Adrenal gland (tissue), 12 donors: ENCODE data around the gene MAFF. TPM values are rescaled to one million over a fixed set of nuclear protein-coding genes. Genes with fewer than 3 reads are reported as not detected.

Source experiments
- DNase-seq, 7 donors: peaks; one replicate each; pipeline ENCODE4 v3.0.0-alpha.2; 2019 to 2020
- H3K27ac ChIP-seq, 5 donors: fragments of 200-600 bp; sonication (generic) in 4 of 5; 1 replicate in 3 of 5; 2 replicates in 2 of 5; pipeline versions ENCODE4 v1.5.1 to v1.8.0; 2016 to 2020; ENCODE audit warnings: mild to moderate bottlenecking in 1 of 5
- H3K27me3 ChIP-seq: fragments of 200-600 bp; 2 replicates; pipeline ENCODE4 v1.8.0; 2021
- H3K36me3 ChIP-seq, 2 donors: fragments of 200-600 bp; replicated peaks in 1 of 2; 1 replicate in 1 of 2; 2 replicates in 1 of 2; pipeline versions ENCODE4 v1.5.1 to v1.8.0; 2018 to 2022
- H3K4me1 ChIP-seq, 2 donors: fragments of 200-600 bp; replicated peaks in 1 of 2; 1 replicate in 1 of 2; 2 replicates in 1 of 2; pipeline versions ENCODE4 v1.5.1 to v1.8.0; 2018 to 2021
- H3K4me3 ChIP-seq, 4 donors: fragments of 200-600 bp; sonication (generic) in 3 of 4; one replicate each; pipeline ENCODE4 v1.5.1; 2016 to 2018
- H3K9me3 ChIP-seq, 3 donors: fragments of 200-600 bp; sonication (generic) in 1 of 3; replicated peaks in 1 of 3; 1 replicate in 2 of 3; 2 replicates in 1 of 3; pipeline versions ENCODE4 v1.5.1 to v1.8.0; 2016 to 2021
- POLR2A ChIP-seq, 2 donors: fragments of 450-650 bp; IDR thresholded peaks; one replicate each; pipeline ENCODE4 v1.6.1; 2017; ENCODE audit warnings: antibody characterized with exemption in 2 of 2, mild to moderate bottlenecking in 2 of 2, moderate library complexity in 1 of 2
- WGBS, 4 donors: extraction: QIAGEN DNeasy Blood & Tissue Kit in 2 of 4; methylation state at CpG; one replicate each; pipeline versions ENCODE4 v1.1.5 to v1.1.7; 2013 to 2017; 5-methylcytosine and 5-hydroxymethylcytosine counted together
- intact Hi-C, 2 donors: fragments of 100-400 bp; cut with DNase I; formaldehyde crosslinking; loops; one replicate each; pipeline versions ENCODE4 v1.14.1 to v1.15.0; 2022 to 2023
- polyA plus RNA-seq, 3 donors: library from polyadenylated mRNA; stranded (reverse); fragments of 200-250 nt in 2 of 3; fragments of 350-450 nt in 1 of 3; fragmentation: Illumina TruSeq in 1 of 3; extraction: RNeasy Lipid Tissue Mini Kit (QIAGEN cat#74804) in 1 of 3; gene quantifications; one replicate each; pipeline ENCODE4 v1.2.3, GENCODE V29; 2013 to 2014
- total RNA-seq, 9 donors: library from RNA; depleted of rRNA in 4 of 9; stranded (reverse); fragments of >200 nt in 4 of 9; fragments of 120-200 nt in 1 of 9; fragmentation: NEBNext Ultra II Directional in 1 of 9; extraction: Animal tissue kit (Norgen Biotek cat#: 25700) in 1 of 9; gene quantifications; one replicate each; pipeline versions ENCODE4 v1.1.0 to v1.2.4, GENCODE V29; 2013 to 2023
- TF ChIP-seq, protein P1 (sequence below), 6 experiments: fragments of 450-650 bp in 4 of 6; fragments of 200-600 bp in 2 of 6; sonication (generic) in 1 of 6; IDR thresholded peaks; 1 replicate in 5 of 6; 2 replicates in 1 of 6; pipeline versions ENCODE4 v1.5.1 to v1.8.0; 2016 to 2021; ENCODE audit warnings: antibody characterized with exemption in 6 of 6, mild to moderate bottlenecking in 2 of 6, moderate library complexity in 1 of 6
- donor health status: healthy with polysubstance abuse.
- donor health status: Bipolar disorder and iron deficiency.
- donor health status: DM: yes; HTN: yes; CAD: no.
- donor health status: DM: no; HTN: no; CAD: no.
- donor health status: DM: no; HTN: no; CAD: no.
- donor health status: DM: yes; HTN: yes; CAD: no.

Gene MAFF
- total and polyA plus RNA-seq, 12 donors, result 1.9 to 23.4 (median 13.9) TPM

DNA sequence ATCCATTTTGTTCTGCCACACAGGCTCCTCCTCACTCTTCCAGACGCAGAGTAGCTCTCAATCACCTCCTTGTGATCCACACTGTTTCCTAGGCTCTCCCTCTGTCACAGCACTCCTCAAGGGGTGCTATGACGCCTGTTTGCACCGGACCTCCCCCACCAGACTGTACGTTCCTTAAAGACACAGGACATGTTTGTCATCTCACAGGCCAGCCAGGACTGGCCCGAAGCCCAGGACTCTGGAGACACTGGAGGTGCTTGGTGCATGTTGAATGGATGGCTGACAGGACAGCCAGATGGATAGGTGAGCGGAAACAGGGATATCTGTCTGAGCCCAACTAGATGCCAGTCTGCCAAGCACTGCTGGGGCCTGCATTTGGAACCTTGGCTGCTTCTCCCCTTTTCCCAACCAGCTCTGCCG is 33.8 kb upstream of the MAFF start:
- Histone ChIP-seq H3K27me3 (no peaks in the 10 kb centered on the region), H3K27ac (no peak overlapping the region), H3K4me1 (peaks cover 4 to 17% of the 10 kb centered on the region in 2 donors), H3K4me3 (no peak overlapping the region), H3K9me3 (no peaks in the 10 kb centered on the region), H3K36me3 (no peaks in the 10 kb centered on the region)
- no peak for TF ChIP-seq POLR2A (IDR thresholded peaks at IDR 0.05)
- TF ChIP-seq, protein P1, sequence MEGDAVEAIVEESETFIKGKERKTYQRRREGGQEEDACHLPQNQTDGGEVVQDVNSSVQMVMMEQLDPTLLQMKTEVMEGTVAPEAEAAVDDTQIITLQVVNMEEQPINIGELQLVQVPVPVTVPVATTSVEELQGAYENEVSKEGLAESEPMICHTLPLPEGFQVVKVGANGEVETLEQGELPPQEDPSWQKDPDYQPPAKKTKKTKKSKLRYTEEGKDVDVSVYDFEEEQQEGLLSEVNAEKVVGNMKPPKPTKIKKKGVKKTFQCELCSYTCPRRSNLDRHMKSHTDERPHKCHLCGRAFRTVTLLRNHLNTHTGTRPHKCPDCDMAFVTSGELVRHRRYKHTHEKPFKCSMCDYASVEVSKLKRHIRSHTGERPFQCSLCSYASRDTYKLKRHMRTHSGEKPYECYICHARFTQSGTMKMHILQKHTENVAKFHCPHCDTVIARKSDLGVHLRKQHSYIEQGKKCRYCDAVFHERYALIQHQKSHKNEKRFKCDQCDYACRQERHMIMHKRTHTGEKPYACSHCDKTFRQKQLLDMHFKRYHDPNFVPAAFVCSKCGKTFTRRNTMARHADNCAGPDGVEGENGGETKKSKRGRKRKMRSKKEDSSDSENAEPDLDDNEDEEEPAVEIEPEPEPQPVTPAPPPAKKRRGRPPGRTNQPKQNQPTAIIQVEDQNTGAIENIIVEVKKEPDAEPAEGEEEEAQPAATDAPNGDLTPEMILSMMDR (IDR thresholded peaks at IDR 0.05), result no peak
- intact Hi-C loops, result no loop called here
- WGBS, 4 donors, result 64 to 83% (median 81%) methylated on average over 6 to 7 of the region's 7 CpGs
- no peak for DNase-seq

- Histone ChIP-seq H3K4me3 (no peak overlapping the region), H3K27me3 (no peaks in the 10 kb centered on the region), H3K4me1 (peaks cover 4 to 18% of the 10 kb centered on the region in 2 donors), H3K36me3 (no peaks in the 10 kb centered on the region), H3K9me3 (no peaks in the 10 kb centered on the region), H3K27ac (no peak overlapping the region)
- intact Hi-C loops, result no loop called here
- DNase-seq, result no peak
- WGBS, 4 donors, result 94% methylated on average over 16 to 17 of the region's 17 CpGs
- TF ChIP-seq, protein P1 (IDR thresholded peaks at IDR 0.05), result no peak
- no peak for TF ChIP-seq POLR2A (IDR thresholded peaks at IDR 0.05)
Observed at GRCh38 chr22:38169116-38169515, 32.7 kb upstream of the MAFF start.

DNA sequence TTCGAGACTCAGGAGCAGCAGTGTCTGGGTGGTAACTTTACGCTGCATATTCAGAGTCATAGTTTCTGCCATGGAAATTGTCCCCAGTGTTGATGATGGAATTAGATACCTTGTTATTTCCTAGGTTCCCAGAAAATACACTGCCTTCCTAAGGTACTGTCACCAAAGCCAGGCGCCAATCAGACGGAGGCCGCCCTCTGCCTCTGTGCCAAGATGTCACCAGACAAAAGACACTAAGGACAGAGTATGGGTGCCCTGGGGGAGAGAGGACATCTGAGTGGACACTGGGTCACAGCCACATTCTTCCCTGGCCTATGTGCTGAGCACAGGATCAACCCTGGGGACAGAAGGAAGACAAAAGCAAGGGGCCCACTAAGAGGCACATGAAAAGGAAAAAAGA is 31.3 kb upstream of the MAFF start:
- Histone ChIP-seq H3K9me3 (no peaks in the 10 kb centered on the region), H3K36me3 (no peaks in the 10 kb centered on the region), H3K27me3 (no peaks in the 10 kb centered on the region), H3K4me1 (peaks cover 4 to 18% of the 10 kb centered on the region in 2 donors), H3K27ac (no peak overlapping the region), H3K4me3 (no peak overlapping the region)
- DNase-seq, result peak in 2 of 7 donors; percentile 4 to 28
- intact Hi-C loops, result no loop called here
- WGBS, 4 donors, result 95 to 100% (median 98%) methylated on average over 5 of the region's 5 CpGs
- TF ChIP-seq, protein P1 (IDR thresholded peaks at IDR 0.05), result no peak
- TF ChIP-seq POLR2A (IDR thresholded peaks at IDR 0.05), result no peak

DNA sequence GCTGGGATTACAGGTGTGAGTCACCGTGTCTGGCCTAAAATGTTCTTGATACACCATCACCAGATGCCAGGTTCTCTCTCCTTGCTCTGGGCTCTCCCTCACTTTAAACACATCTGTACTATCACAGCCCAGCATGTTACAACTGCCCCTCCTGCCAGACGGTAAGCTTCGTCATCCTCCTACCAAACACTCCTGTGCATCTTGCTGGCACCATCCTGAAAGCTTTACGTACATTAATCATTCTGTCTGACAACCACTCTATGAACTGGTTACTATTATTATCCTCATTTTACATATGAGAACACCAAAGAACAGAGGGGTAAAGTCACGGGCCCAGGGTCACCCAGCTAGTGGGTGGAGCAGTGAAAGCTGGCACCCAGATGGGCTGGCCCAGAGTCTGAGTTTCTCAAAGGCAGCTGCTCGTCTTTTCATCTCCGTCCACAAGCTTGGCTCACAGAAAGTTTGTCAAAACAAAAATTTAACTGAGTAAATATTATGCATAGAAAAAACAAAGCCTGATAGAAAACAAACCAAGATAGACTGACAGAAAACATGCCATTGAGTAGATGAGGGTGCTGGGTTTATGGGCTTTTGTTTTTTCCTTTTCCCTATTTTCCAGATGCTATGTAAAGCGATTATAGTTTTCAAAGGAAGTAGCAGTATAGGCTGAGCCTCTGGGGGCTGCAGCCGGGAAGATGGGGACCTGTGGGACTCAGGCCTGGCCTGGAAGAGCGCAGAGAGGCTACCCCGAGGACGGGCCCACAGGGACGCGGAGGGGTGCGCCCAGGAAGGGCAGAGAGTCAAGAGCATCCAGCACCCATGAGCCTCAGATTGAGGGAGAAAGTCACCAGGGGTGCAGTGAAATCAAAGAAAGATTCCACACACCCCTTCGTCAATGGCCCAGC is 29.6 kb upstream of the MAFF start:
- Histone ChIP-seq H3K27me3 (no peaks in the 10 kb centered on the region), H3K27ac (peak overlapping the region in 2 of 5 donors; percentile 45 to 50), H3K4me3 (no peak overlapping the region), H3K36me3 (no peaks in the 10 kb centered on the region), H3K9me3 (no peaks in the 10 kb centered on the region), H3K4me1 (peaks cover 0 to 12% of the 10 kb centered on the region in 2 donors)
- intact Hi-C loops, result no loop called here
- TF ChIP-seq POLR2A (IDR thresholded peaks at IDR 0.05), result no peak
- TF ChIP-seq, protein P1 (IDR thresholded peaks at IDR 0.05), result no peak
- WGBS, 4 donors, result 68 to 75% (median 71%) methylated on average over 15 to 16 of the region's 16 CpGs
- DNase-seq, result peak in 2 of 7 donors; percentile 18 to 22
